PFSK-1 (cell line): ENCODE results near the gene SLC26A4.

Source experiments
- POLR2AphosphoS5 ChIP-seq: IDR thresholded peaks from 2 replicates; pipeline ENCODE4 v1.6.1; 2012; ENCODE audit warnings: low read depth, mild to moderate bottlenecking, control low read depth, low read length, moderate library complexity
- SIN3A ChIP-seq: IDR thresholded peaks from 2 replicates; pipeline ENCODE4 v1.6.1; 2012; ENCODE audit warnings: mild to moderate bottlenecking, low read length, moderate library complexity, borderline replicate concordance; ENCODE audit not compliant: insufficient read depth
- TAF1 ChIP-seq: IDR thresholded peaks from 2 replicates; pipeline ENCODE4 v1.6.1; 2012; ENCODE audit warnings: low read length, control low read depth, borderline replicate concordance; ENCODE audit not compliant: insufficient read depth

- no peak for TF ChIP-seq TAF1
- TF ChIP-seq POLR2AphosphoS5, result no peak
- TF ChIP-seq SIN3A, result no peak
Observed at GRCh38 chr7:107726356-107727130, 65.9 kb downstream of the SLC26A4 start.
